Measurements from ENCODE around the gene ZGLP1. TPM values are rescaled to one million over a fixed set of nuclear protein-coding genes. Genes with fewer than 3 reads are reported as not detected.

ZGLP1 gene
- total RNA-seq, 3 donors from 2014 or later = 2.5 to 4.0 (median 3.8) TPM

GRCh38 chr19:10332158-10332964 lies 22.7 kb upstream of the ZGLP1 start:
- TF ChIP-seq, protein P1, sequence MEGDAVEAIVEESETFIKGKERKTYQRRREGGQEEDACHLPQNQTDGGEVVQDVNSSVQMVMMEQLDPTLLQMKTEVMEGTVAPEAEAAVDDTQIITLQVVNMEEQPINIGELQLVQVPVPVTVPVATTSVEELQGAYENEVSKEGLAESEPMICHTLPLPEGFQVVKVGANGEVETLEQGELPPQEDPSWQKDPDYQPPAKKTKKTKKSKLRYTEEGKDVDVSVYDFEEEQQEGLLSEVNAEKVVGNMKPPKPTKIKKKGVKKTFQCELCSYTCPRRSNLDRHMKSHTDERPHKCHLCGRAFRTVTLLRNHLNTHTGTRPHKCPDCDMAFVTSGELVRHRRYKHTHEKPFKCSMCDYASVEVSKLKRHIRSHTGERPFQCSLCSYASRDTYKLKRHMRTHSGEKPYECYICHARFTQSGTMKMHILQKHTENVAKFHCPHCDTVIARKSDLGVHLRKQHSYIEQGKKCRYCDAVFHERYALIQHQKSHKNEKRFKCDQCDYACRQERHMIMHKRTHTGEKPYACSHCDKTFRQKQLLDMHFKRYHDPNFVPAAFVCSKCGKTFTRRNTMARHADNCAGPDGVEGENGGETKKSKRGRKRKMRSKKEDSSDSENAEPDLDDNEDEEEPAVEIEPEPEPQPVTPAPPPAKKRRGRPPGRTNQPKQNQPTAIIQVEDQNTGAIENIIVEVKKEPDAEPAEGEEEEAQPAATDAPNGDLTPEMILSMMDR (IDR thresholded peaks at IDR 0.05) = no peak
- intact Hi-C loops (cut with DNase I, micrococcal nuclease) = no loop called here
- H3K9me3 ChIP-seq = no peaks in the 10 kb centered on the region
- peaks cover 19% of the 10 kb centered on the region for H3K4me1 ChIP-seq (ENCODE audit: low read depth)
- ATAC-seq (peak; percentile 54), DNase-seq (peak in 2 of 3 donors; percentile 70 to 71)
- H3K4me3 ChIP-seq = peak overlapping the region; percentile 75
- H3K36me3 ChIP-seq (ENCODE audit: low read depth) = peaks cover 11% of the 10 kb centered on the region

GRCh38 chr19:10329555-10329954 lies 19.9 kb upstream of the ZGLP1 start:
- no peak for ATAC-seq
- H3K4me3 ChIP-seq = no peak overlapping the region
- H3K36me3 ChIP-seq (ENCODE audit: low read depth) = peaks cover 17% of the 10 kb centered on the region
- TF ChIP-seq, protein P1 (IDR thresholded peaks at IDR 0.05) = no peak
- DNase-seq = no peak
- H3K9me3 ChIP-seq = no peaks in the 10 kb centered on the region
- peaks cover 14% of the 10 kb centered on the region for H3K4me1 ChIP-seq (ENCODE audit: low read depth)
- intact Hi-C loops (cut with DNase I, micrococcal nuclease) = no loop called here

- peaks cover 14% of the 10 kb centered on the region for H3K4me1 ChIP-seq (ENCODE audit: low read depth)
- peaks cover 17% of the 10 kb centered on the region for H3K36me3 ChIP-seq (ENCODE audit: low read depth)
- DNase-seq = no peak
- intact Hi-C loops (cut with DNase I, micrococcal nuclease) = no loop called here
- TF ChIP-seq, protein P1 (IDR thresholded peaks at IDR 0.05) = no peak
- H3K4me3 ChIP-seq = no peak overlapping the region
- ATAC-seq = no peak
- H3K9me3 ChIP-seq = no peaks in the 10 kb centered on the region
Observed at GRCh38 chr19:10328558-10329429, 19.2 kb upstream of the ZGLP1 start.

DNA sequence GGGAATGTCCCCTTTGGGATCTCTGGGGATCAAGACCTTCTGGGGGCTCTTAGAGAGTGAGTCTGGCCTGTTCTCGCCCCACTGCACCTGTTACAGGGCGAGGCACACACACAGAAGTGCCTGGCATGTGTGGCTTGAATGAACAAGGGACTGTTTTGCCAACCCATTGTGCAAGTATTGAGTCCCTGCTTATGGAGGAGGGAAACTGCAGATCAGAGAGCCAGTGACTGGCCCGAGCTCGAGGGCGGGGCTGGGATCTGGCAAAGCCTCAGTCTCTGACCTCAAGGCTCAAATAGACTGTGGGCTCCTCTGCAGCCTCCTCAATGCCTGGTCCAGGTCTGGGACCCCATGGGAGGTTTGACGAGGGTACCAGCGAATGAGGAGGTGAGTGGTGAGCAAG lies 18.2 kb upstream of the ZGLP1 start:
- intact Hi-C loops (cut with DNase I, micrococcal nuclease) = no loop called here
- H3K36me3 ChIP-seq (ENCODE audit: low read depth) = peaks cover 17% of the 10 kb centered on the region
- H3K9me3 ChIP-seq = no peaks in the 10 kb centered on the region
- ATAC-seq (no peak), DNase-seq (no peak)
- peaks cover 20% of the 10 kb centered on the region for H3K4me1 ChIP-seq (ENCODE audit: low read depth)
- no peak overlapping the region for H3K4me3 ChIP-seq
- TF ChIP-seq, protein P1 (IDR thresholded peaks at IDR 0.05) = no peak

- no peak for ATAC-seq
- intact Hi-C loops (cut with DNase I, micrococcal nuclease) = no loop called here
- H3K36me3 ChIP-seq (ENCODE audit: low read depth) = peaks cover 17% of the 10 kb centered on the region
Observed at GRCh38 chr19:10325732-10326131, 16.1 kb upstream of the ZGLP1 start.

More at GRCh38 chr19:10325732-10326131, 16.1 kb upstream of the ZGLP1 start:
- Histone ChIP-seq H3K9me3 (no peaks in the 10 kb centered on the region), H3K4me1 (ENCODE audit: low read depth) (peaks cover 25% of the 10 kb centered on the region), H3K4me3 (no peak overlapping the region)
- no peak for DNase-seq
- TF ChIP-seq, protein P1 (IDR thresholded peaks at IDR 0.05) = no peak
